H1 (cell line): ENCODE results near the gene STK39. TPM values are rescaled to one million over a fixed set of nuclear protein-coding genes. Genes with fewer than 3 reads are reported as not detected.

Source experiments
- CTCF ChIA-PET: fragments of 300-600 bp; sonication (Branson Sonifier 250); formaldehyde crosslinking; loops from one replicate; lab custom pipeline; 2021; ENCODE audit not compliant: partially characterized antibody; lab: Charles Lee
- POLR2A ChIA-PET: fragments of 300-600 bp; sonication (Branson Sonifier 250); formaldehyde crosslinking; loops from one replicate; lab custom pipeline; 2021; ENCODE audit warnings: inconsistent platforms; ENCODE audit not compliant: partially characterized antibody; lab: Charles Lee
- DNase-seq, 2 experiments: peaks; one replicate each; pipeline versions ENCODE4 v3.0.0 to v3.0.0-alpha.2; 2010 to 2022; ENCODE audit warnings: low spot score in 2 of 2, low read depth in 1 of 2, mixed read lengths in 1 of 2
- FAIRE-seq: peaks from 2 replicates; lab custom pipeline; 2011; peaks lifted over from hg19 to GRCh38; lab: Jason Lieb, UNC
- H2AFZ ChIP-seq: 2 replicates; pipeline ENCODE4 v1.8.1; 2012; ENCODE audit warnings: low read length, inconsistent platforms
- H2AK5ac ChIP-seq: 2 replicates; pipeline ENCODE4 v1.6.1; 2013; ENCODE audit warnings: low read depth, low read length
- H2BK120ac ChIP-seq: replicated peaks from 2 replicates; pipeline ENCODE3; 2013; ENCODE audit warnings: low read depth, low read length, inconsistent platforms
- H2BK12ac ChIP-seq: 2 replicates; pipeline ENCODE4 v1.6.1; 2013; ENCODE audit warnings: low read depth, low read length
- H2BK15ac ChIP-seq: 2 replicates; pipeline ENCODE4 v1.6.1; 2013; ENCODE audit warnings: low read length
- H2BK20ac ChIP-seq: 2 replicates; pipeline ENCODE4 v1.6.1; 2013; ENCODE audit warnings: low read length
- H2BK5ac ChIP-seq: 2 replicates; pipeline ENCODE4 v1.6.1; 2013; ENCODE audit warnings: low read depth, low read length
- H3K14ac ChIP-seq: 2 replicates; pipeline ENCODE4 v1.6.1; 2013; ENCODE audit warnings: inconsistent platforms; ENCODE audit not compliant: insufficient read length
- H3K18ac ChIP-seq: 2 replicates; pipeline ENCODE4 v1.6.1; 2013; ENCODE audit warnings: low read length; ENCODE audit errors: extremely low read depth
- H3K23ac ChIP-seq: 2 replicates; pipeline ENCODE4 v1.6.1; 2013; ENCODE audit warnings: inconsistent platforms; ENCODE audit not compliant: insufficient read length
- H3K23me2 ChIP-seq: 2 replicates; pipeline ENCODE4 v1.6.1; 2013; ENCODE audit warnings: low read depth, low read length
- H3K27ac ChIP-seq: 2 replicates; pipeline ENCODE4 v1.6.1; 2011; ENCODE audit warnings: low read depth, low read length, inconsistent platforms
- H3K27me3 ChIP-seq, 4 experiments: replicated peaks in 1 of 4; 1 replicate in 1 of 4; 2 replicates in 3 of 4; pipeline versions ENCODE4 v1.6.1 to v1.8.1; 2011 to 2013; ENCODE audit warnings: low read length in 3 of 4, mild to moderate bottlenecking in 3 of 4, inconsistent platforms in 2 of 4, mixed read lengths in 2 of 4, moderate library complexity in 1 of 4; ENCODE audit not compliant: control insufficient read depth in 3 of 4, insufficient read depth in 3 of 4; ENCODE audit errors: extremely low read depth in 1 of 4
- H3K36me3 ChIP-seq, 4 experiments: 2 replicates each; pipeline versions ENCODE4 v1.6.1 to v1.8.1; 2011 to 2013; ENCODE audit warnings: mild to moderate bottlenecking in 4 of 4, low read length in 3 of 4, moderate library complexity in 2 of 4, control low read depth in 1 of 4, inconsistent platforms in 1 of 4; ENCODE audit not compliant: insufficient read depth in 4 of 4, control insufficient read depth in 2 of 4
- H3K4ac ChIP-seq: replicated peaks from 2 replicates; pipeline ENCODE3; 2013; ENCODE audit warnings: low read length, low read depth, mixed read lengths, inconsistent platforms; ENCODE audit not compliant: insufficient read length
- H3K4me1 ChIP-seq, 4 experiments: replicated peaks in 1 of 4; 1 replicate in 1 of 4; 2 replicates in 3 of 4; pipeline versions ENCODE4 v1.6.1 to v1.8.1; 2011 to 2013; ENCODE audit warnings: low read length in 3 of 4, inconsistent platforms in 2 of 4, mixed read lengths in 1 of 4; ENCODE audit not compliant: insufficient read depth in 4 of 4, control insufficient read depth in 3 of 4
- H3K4me2 ChIP-seq, 2 experiments: 2 replicates each; pipeline versions ENCODE4 v1.6.1 to v1.8.1; 2011 to 2013; ENCODE audit warnings: low read depth in 2 of 2, low read length in 2 of 2, control low read depth in 1 of 2, inconsistent platforms in 1 of 2, mild to moderate bottlenecking in 1 of 2; ENCODE audit not compliant: insufficient read depth in 1 of 2
- H3K4me3 ChIP-seq, 4 experiments: fragments of 200-600, 300-600 bp in 1 of 4; sonication (generic), shearing (Covaris generic), sonication (Bioruptor Twin) in 1 of 4; 2 replicates each; pipeline versions ENCODE4 v1.5.1 to v1.8.1; 2011 to 2016; ENCODE audit warnings: low read length in 4 of 4, low read depth in 3 of 4, control low read depth in 2 of 4, inconsistent platforms in 2 of 4, mild to moderate bottlenecking in 2 of 4, mixed read lengths in 1 of 4, moderate library complexity in 1 of 4; ENCODE audit not compliant: insufficient read depth in 2 of 4; ENCODE audit errors: extremely low read depth in 1 of 4
- H3K56ac ChIP-seq: replicated peaks from 2 replicates; pipeline ENCODE3; 2013; ENCODE audit warnings: low read depth, mild to moderate bottlenecking, mixed read lengths, low read length, inconsistent platforms; ENCODE audit not compliant: insufficient read length
- H3K79me1 ChIP-seq: 2 replicates; pipeline ENCODE4 v1.6.1; 2013; ENCODE audit warnings: low read depth, low read length, control low read depth
- H3K79me2 ChIP-seq, 2 experiments: 2 replicates each; pipeline versions ENCODE4 v1.6.1 to v1.8.1; 2012 to 2013; ENCODE audit warnings: low read length in 2 of 2, mild to moderate bottlenecking in 2 of 2, inconsistent platforms in 1 of 2; ENCODE audit not compliant: insufficient read depth in 2 of 2, control insufficient read depth in 1 of 2
- H3K9ac ChIP-seq, 4 experiments: replicated peaks in 1 of 4; 1 replicate in 1 of 4; 2 replicates in 3 of 4; pipeline versions ENCODE4 v1.6.1 to v1.8.1; 2011 to 2013; ENCODE audit warnings: low read depth in 3 of 4, low read length in 3 of 4, control low read depth in 2 of 4, mild to moderate bottlenecking in 2 of 4, moderate library complexity in 2 of 4, inconsistent platforms in 1 of 4; ENCODE audit errors: extremely low read depth in 1 of 4
- H3K9me3 ChIP-seq, 2 experiments: 2 replicates each; pipeline versions ENCODE4 v1.6.1 to v1.8.1; 2012 to 2013; ENCODE audit warnings: mild to moderate bottlenecking in 2 of 2, moderate library complexity in 2 of 2, control low read depth in 1 of 2, inconsistent platforms in 1 of 2, low read depth in 1 of 2, low read length in 1 of 2, mixed read lengths in 1 of 2; ENCODE audit not compliant: insufficient read depth in 2 of 2
- H4K20me1 ChIP-seq, 2 experiments: replicated peaks in 1 of 2; 2 replicates each; pipeline versions ENCODE3 to v1.8.1; 2011 to 2013; ENCODE audit warnings: inconsistent platforms in 2 of 2, low read length in 2 of 2, mild to moderate bottlenecking in 1 of 2; ENCODE audit not compliant: insufficient read depth in 2 of 2, control insufficient read depth in 1 of 2
- H4K5ac ChIP-seq: 2 replicates; pipeline ENCODE4 v1.6.1; 2013; ENCODE audit warnings: low read length, low read depth, mixed read lengths, inconsistent platforms; ENCODE audit not compliant: insufficient read length
- H4K8ac ChIP-seq: 2 replicates; pipeline ENCODE4 v1.8.0; 2013; ENCODE audit warnings: mild to moderate bottlenecking, moderate library complexity, low read length, inconsistent platforms; ENCODE audit not compliant: insufficient read depth; ENCODE audit errors: extremely low read depth
- H4K91ac ChIP-seq: replicated peaks from 2 replicates; pipeline ENCODE3; 2013; ENCODE audit warnings: low read length, mixed read lengths, inconsistent platforms; ENCODE audit not compliant: insufficient read length
- BRCA1 ChIP-seq: IDR thresholded peaks from 2 replicates; pipeline ENCODE4 v1.6.1; 2012; ENCODE audit warnings: low read depth, low read length, improper control_type of control experiment
- EZH2 ChIP-seq: fragments of 200-600 bp; sonication (generic); IDR thresholded peaks from 2 replicates; pipeline ENCODE4 v1.7.1; 2012; ENCODE audit warnings: low read depth, mild to moderate bottlenecking, moderate library complexity, low read length, inconsistent platforms; ENCODE audit not compliant: severe bottlenecking
- KDM5A ChIP-seq: fragments of 200-600 bp; IDR thresholded peaks from 2 replicates; pipeline ENCODE4 v1.7.1; 2012; ENCODE audit warnings: mild to moderate bottlenecking, low read length, inconsistent platforms, mixed read lengths
- RNF2 ChIP-seq: fragments of 200-900, 300-1000 bp; sonication (generic); IDR thresholded peaks from 2 replicates; pipeline ENCODE4 v1.7.1; 2016; ENCODE audit warnings: borderline replicate concordance, low read depth, mild to moderate bottlenecking, antibody characterized with exemption, low read length; ENCODE audit not compliant: poor library complexity, severe bottlenecking; ENCODE audit errors: missing control alignments
- WGBS, 2 experiments: shearing (Covaris generic) in 1 of 2; methylation state at CpG; one replicate each; pipeline versions ENCODE4 v1.1.6 to v1.1.7; 2013 to 2015; ENCODE audit warnings: low lambda C conversion rate in 2 of 2, mixed read lengths in 2 of 2, inconsistent platforms in 1 of 2, low coverage in 1 of 2, missing lambda C conversion rate in 1 of 2; ENCODE audit not compliant: insufficient replicate concordance in 2 of 2, insufficient coverage in 1 of 2, insufficient read length in 1 of 2; ENCODE audit errors: extremely low coverage in 1 of 2, missing lambda C conversion rate in 1 of 2; 5-methylcytosine and 5-hydroxymethylcytosine counted together
- polyA plus RNA-seq, 7 experiments: library from polyadenylated mRNA; depleted of rRNA in 3 of 7; stranded (reverse) in 5 of 7; unstranded in 2 of 7; fragments of >200 nt in 5 of 7; fragments of 200-250 nt in 2 of 7; gene quantifications; 1 replicate in 5 of 7; 2 replicates in 1 of 7; 4 replicates in 1 of 7; pipeline versions ENCODE4 v1.2.1 to v1.2.3, GENCODE V29; 2011 to 2013; ENCODE audit warnings: missing spikeins in 2 of 7, mixed read lengths in 2 of 7
- total RNA-seq: library from RNA; stranded (reverse); fragmentation: NEBNext Ultra II Directional; extraction: Animal tissue kit (Norgen Biotek cat#: 25700); gene quantifications from 2 replicates; pipeline ENCODE4 v1.2.1, GENCODE V29; 2021
- TF ChIP-seq, protein P1 (sequence below): IDR thresholded peaks from 2 replicates; pipeline ENCODE4 v1.6.1; 2012; ENCODE audit warnings: inconsistent platforms

Gene STK39
- total and polyA plus RNA-seq, 2 of the 8 experiments (the other 6 are each of a cell fraction or from before 2014, with no cell fraction given) = 13.7 to 23.8 TPM

DNA sequence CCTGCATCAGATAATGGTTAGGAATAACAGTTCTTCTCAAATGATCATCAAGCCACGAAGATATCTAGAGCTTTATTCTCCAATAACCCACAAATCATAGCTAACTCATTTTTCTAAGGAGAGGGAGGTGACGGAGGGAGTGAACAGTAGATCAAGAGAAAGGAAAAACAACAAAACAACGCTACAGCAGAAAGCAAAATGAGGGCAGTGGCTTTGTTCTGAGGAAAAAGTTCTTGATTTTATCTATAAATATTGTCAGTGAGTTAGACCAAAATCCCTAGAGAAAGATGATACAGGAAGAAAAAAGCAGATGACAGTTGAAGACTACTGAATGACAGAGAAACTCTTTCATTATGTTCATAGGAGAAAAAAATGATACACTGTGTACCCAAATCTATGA, 71.0 kb downstream of the STK39 start:
- no peak for FAIRE-seq
- no peak overlapping the region for H4K8ac ChIP-seq
- POLR2A ChIA-PET = no interaction called here
- no peaks in the 10 kb centered on the region for H3K23me2 ChIP-seq
- no peak overlapping the region for H3K18ac ChIP-seq
- H3K79me2 ChIP-seq = no peaks in the 10 kb centered on the region
- no peak overlapping the region for H2AFZ ChIP-seq
- no peak for DNase-seq
- 82% methylated on average over 3 of the region's 3 CpGs; no CpG with 5 or more reads in 1 of the 2 experiments for WGBS, 2 experiments
- no peak overlapping the region for H3K14ac ChIP-seq
- H4K91ac ChIP-seq = no peak overlapping the region
- H3K27ac ChIP-seq = no peak overlapping the region
- H4K5ac ChIP-seq = no peak overlapping the region
- no peak overlapping the region for H3K4me2 ChIP-seq
- H2BK120ac ChIP-seq = no peak overlapping the region
- no peak overlapping the region for H2BK15ac ChIP-seq
- H3K27me3 ChIP-seq = no peaks in the 10 kb centered on the region
- H3K56ac ChIP-seq = no peak overlapping the region
- H3K9me3 ChIP-seq = no peaks in the 10 kb centered on the region
- peaks cover 0 to 9% (median 4%) of the 10 kb centered on the region in 4 experiments; a peak in 4 of 7 replicates for H3K4me1 ChIP-seq
- no peak overlapping the region for H3K4me3 ChIP-seq
- no peaks in the 10 kb centered on the region for H3K36me3 ChIP-seq
- no peak overlapping the region for H2AK5ac ChIP-seq
- H4K20me1 ChIP-seq = no peaks in the 10 kb centered on the region
- no peak overlapping the region for H3K9ac ChIP-seq
- H2BK20ac ChIP-seq = no peak overlapping the region
- no peak overlapping the region for H2BK5ac ChIP-seq
- no peak overlapping the region for H2BK12ac ChIP-seq
- H3K4ac ChIP-seq = no peak overlapping the region
- CTCF ChIA-PET = interaction anchor here (0.6 to 1.3 kb wide), 3 partner anchors 13 to 26 kb away, joined by 3 to 5 read pairs (median 3); no protein-coding TSS in a partner anchor
- H3K23ac ChIP-seq = no peak overlapping the region
- no peaks in the 10 kb centered on the region for H3K79me1 ChIP-seq
- TF ChIP-seq KDM5A = no peak
- no peak for TF ChIP-seq EZH2
- no peak for TF ChIP-seq BRCA1
- TF ChIP-seq, protein P1, sequence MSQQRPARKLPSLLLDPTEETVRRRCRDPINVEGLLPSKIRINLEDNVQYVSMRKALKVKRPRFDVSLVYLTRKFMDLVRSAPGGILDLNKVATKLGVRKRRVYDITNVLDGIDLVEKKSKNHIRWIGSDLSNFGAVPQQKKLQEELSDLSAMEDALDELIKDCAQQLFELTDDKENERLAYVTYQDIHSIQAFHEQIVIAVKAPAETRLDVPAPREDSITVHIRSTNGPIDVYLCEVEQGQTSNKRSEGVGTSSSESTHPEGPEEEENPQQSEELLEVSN = no peak
- no peak for TF ChIP-seq RNF2
